Calu3 (cell line): ENCODE data around the gene MRPL37. TPM values are rescaled to one million over a fixed set of nuclear protein-coding genes. Genes with fewer than 3 reads are reported as not detected.
A peak's percentile ranks its signal among the peaks of the same experiment; 100 is the strongest.

ENCODE experiments used
- BruUV-seq: library from RNA; stranded (reverse); fragments of 400-500 nt; replicated peaks from 2 replicates; lab custom pipeline; 2021; lab: Mats Ljungman, UMichigan
- CTCF ChIA-PET: fragments of 300-600 bp; sonication (Branson Sonifier 250); formaldehyde crosslinking; loops from one replicate; lab custom pipeline; 2022; ENCODE audit warnings: antibody characterized with exemption; lab: Charles Lee
- DNase-seq: peaks from one replicate; pipeline ENCODE4 v3.0.0; 2022
- H3K27ac Mint-ChIP-seq: one replicate; pipeline ENCODE4 v1.8.0; 2022; ENCODE audit warnings: mixed read lengths; ENCODE audit not compliant: unreplicated experiment
- H3K27me3 Mint-ChIP-seq: one replicate; pipeline ENCODE4 v1.8.0; 2022; ENCODE audit warnings: mixed read lengths; ENCODE audit not compliant: unreplicated experiment
- H3K36me3 Mint-ChIP-seq: one replicate; pipeline ENCODE4 v1.8.0; 2022; ENCODE audit warnings: mild to moderate bottlenecking, moderate library complexity, mixed read lengths; ENCODE audit not compliant: insufficient read depth, unreplicated experiment
- H3K4me1 Mint-ChIP-seq: one replicate; pipeline ENCODE4 v1.8.0; 2022; ENCODE audit warnings: mild to moderate bottlenecking, low read depth, mixed read lengths; ENCODE audit not compliant: unreplicated experiment
- H3K4me3 Mint-ChIP-seq: one replicate; pipeline ENCODE4 v1.8.0; 2022; ENCODE audit warnings: mild to moderate bottlenecking, low read depth, moderate library complexity, mixed read lengths; ENCODE audit not compliant: unreplicated experiment
- H3K9me3 Mint-ChIP-seq: one replicate; pipeline ENCODE4 v1.8.0; 2022; ENCODE audit warnings: low read depth, mixed read lengths; ENCODE audit not compliant: unreplicated experiment
- CTCF ChIP-seq: fragments of 200-600 bp; IDR thresholded peaks from one replicate; pipeline ENCODE4 v1.8.0; 2022; ENCODE audit warnings: antibody characterized with exemption; ENCODE audit not compliant: unreplicated experiment
- intact Hi-C: fragments of 100-400 bp; cut with micrococcal nuclease; formaldehyde crosslinking; loops from one replicate; pipeline ENCODE4 v1.10.0; 2022; ENCODE audit not compliant: unreplicated experiment
- total RNA-seq: library from RNA; stranded (reverse); gene quantifications from 2 replicates; pipeline ENCODE4 v1.2.3, GENCODE V29; 2022

The MRPL37 gene
- total RNA-seq, 1 experiment from 2014 or later, result 105 TPM

DNA sequence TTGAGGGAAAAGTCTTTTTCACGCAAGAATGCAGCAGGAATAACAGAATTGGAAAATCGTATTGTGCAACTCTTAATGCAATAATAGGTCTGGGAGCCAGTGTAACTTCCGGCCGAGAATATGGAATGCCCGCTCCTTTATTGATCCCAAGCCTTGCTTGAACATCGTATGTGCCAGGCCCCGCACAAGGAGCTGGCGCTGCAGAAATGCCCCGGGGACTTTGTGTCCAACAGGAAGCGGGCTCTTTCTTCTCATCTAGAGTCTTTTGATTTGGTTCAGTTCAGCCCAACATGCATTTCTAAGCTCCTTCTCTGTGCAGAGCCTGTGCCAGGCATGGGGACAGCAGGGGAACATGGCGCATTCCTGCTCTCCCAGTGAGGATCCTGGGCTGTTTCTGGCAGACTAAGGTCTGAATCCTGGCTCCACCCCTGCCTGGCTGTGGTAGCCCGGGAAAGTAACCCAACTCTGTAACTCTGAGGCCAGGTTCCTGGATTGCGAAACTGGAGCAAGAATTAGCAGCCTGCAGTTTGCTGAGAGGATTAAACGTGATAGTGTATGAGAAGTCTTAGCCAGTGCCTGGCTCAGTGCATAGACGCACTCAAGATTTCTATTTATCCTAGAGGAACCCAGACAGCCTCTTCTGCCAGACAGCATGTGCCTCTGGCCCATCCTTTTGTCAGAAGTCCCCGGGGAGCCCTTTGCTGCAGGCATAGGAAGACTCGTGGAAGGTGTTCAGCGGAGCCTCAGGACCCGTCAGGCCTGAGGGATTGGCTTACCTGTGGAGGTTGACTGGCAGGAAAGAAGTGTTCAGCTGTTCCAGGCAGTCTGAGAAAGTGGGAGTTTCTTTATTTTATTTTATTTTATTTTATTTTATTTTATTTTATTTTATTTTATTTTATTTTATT is 46.2 kb upstream of the MRPL37 start:
- DNase-seq, result peak; percentile 68
- CTCF ChIA-PET, result no interaction called here
- H3K36me3 Mint-ChIP-seq, result peaks cover 10% of the 10 kb centered on the region
- no peak for TF ChIP-seq CTCF
- intact Hi-C loops, result no loop called here
- H3K4me3 Mint-ChIP-seq, result no peak overlapping the region
- no peaks in the 10 kb centered on the region for H3K9me3 Mint-ChIP-seq
- no TSS peak for BruUV-seq
- H3K27me3 Mint-ChIP-seq, result no peaks in the 10 kb centered on the region
- H3K27ac Mint-ChIP-seq, result peak overlapping the region; percentile 40
- H3K4me1 Mint-ChIP-seq, result peaks cover 15% of the 10 kb centered on the region

DNA sequence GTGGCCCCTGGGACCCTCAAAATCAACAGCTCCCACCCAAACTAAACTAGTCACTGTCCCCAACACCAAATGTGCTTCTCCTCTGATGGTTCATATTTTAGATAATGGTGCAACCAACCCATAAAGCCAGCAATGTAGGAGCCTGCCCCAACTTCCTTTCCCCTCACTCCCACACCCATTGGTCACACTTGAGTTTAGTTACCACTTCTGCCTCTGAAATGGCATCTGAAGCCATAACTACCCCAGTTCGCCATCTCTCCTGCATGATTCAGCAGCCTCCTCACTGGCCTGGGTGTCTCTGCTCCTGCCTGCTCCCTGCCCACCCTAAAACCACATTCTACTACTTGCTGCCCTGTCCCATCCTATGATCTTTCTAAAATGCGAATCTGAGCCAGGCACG is 43.8 kb upstream of the MRPL37 start:
- Mint-ChIP-seq H3K4me1 (peaks cover 15% of the 10 kb centered on the region), H3K27me3 (peaks cover 10% of the 10 kb centered on the region), H3K4me3 (no peak overlapping the region), H3K9me3 (no peaks in the 10 kb centered on the region), H3K27ac (no peak overlapping the region), H3K36me3 (peaks cover 10% of the 10 kb centered on the region)
- intact Hi-C loops, result no loop called here
- no peak for TF ChIP-seq CTCF
- no peak for DNase-seq
- no TSS peak for BruUV-seq
- CTCF ChIA-PET, result no interaction called here

DNA sequence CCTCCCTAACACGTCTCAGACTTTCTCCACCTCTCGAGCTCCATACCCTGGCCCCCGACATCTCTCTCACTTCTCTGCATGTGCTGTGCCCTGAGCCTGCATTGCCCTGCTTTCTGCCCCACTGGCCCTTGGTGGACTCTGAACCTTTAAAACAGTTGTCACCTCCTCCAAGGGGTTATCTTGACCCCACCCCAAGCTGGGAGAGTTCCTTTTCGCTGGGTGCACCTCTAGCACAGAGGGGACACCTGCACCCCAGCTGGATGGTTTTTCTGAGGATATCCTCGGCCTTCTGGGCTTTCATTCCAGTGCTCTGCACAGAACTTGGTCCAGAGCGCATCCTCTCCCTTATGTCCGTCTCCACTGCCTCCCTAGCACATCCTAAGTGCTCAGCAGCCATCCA is 43.0 kb upstream of the MRPL37 start:
- no peak for TF ChIP-seq CTCF
- Mint-ChIP-seq H3K36me3 (peaks cover 10% of the 10 kb centered on the region), H3K4me1 (peaks cover 15% of the 10 kb centered on the region), H3K4me3 (no peak overlapping the region), H3K27ac (no peak overlapping the region), H3K9me3 (no peaks in the 10 kb centered on the region), H3K27me3 (peaks cover 18% of the 10 kb centered on the region)
- CTCF ChIA-PET, result no interaction called here
- intact Hi-C loops, result no loop called here
- no peak for DNase-seq
- no TSS peak for BruUV-seq

DNA sequence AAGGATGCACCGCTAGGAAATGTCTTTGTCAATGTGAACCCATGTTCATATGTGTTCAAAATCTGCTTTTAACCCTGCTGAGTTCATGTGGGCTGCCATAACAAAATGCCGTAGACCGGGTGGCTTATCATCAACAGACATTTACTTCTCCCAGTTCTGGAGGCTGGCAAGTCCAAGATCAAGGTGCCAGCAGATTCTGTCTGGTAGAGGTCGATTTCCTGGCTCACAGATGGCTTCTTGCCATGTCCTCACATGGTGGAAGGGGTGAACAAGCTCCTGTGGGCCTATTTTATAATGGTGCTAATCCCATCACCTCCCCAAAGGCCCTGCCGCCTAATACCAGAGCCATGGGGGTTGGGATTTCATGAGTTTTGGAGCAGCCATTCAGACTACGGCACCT is 42.6 kb upstream of the MRPL37 start:
- Mint-ChIP-seq H3K27ac (no peak overlapping the region), H3K36me3 (peaks cover 10% of the 10 kb centered on the region), H3K4me3 (no peak overlapping the region), H3K9me3 (no peaks in the 10 kb centered on the region), H3K4me1 (peaks cover 15% of the 10 kb centered on the region), H3K27me3 (peaks cover 21% of the 10 kb centered on the region)
- CTCF ChIA-PET, result no interaction called here
- intact Hi-C loops, result no loop called here
- no TSS peak for BruUV-seq
- TF ChIP-seq CTCF, result no peak
- DNase-seq, result no peak
